Panc1 (cell line): ENCODE data around the gene RNF34. TPM values are rescaled to one million over a fixed set of nuclear protein-coding genes. Genes with fewer than 3 reads are reported as not detected.

Experiments
- ATAC-seq: fragments of 200-7000 bp; cut with Tn5 transposase; 2 replicates; pipeline ENCODE4 v1.9.1; 2020; ENCODE audit warnings: mild to moderate bottlenecking, moderate library complexity
- BruUV-seq: library from RNA; stranded (reverse); fragments of 400-500 nt; replicated peaks from 2 replicates; lab custom pipeline; 2021; lab: Mats Ljungman, UMichigan
- CTCF ChIA-PET: fragments of 300-600 bp; sonication (Branson Sonifier 250); formaldehyde crosslinking; loops from one replicate; lab custom pipeline; 2022; ENCODE audit warnings: antibody characterized with exemption; lab: Charles Lee
- POLR2A ChIA-PET: fragments of 300-600 bp; sonication (Branson Sonifier 250); formaldehyde crosslinking; loops from one replicate; lab custom pipeline; 2022; ENCODE audit warnings: antibody characterized with exemption; lab: Charles Lee
- DNase-seq: peaks from one replicate; pipeline ENCODE4 v3.0.0-alpha.2; 2010; ENCODE audit warnings: low read depth, low spot score
- H3K27ac ChIP-seq: 2 replicates; pipeline ENCODE4 v1.5.1; 2011; ENCODE audit warnings: mild to moderate bottlenecking, low read length, inconsistent platforms
- H3K27me3 ChIP-seq: fragments of 200-500 bp; sonication (Bioruptor generic); 2 replicates; pipeline ENCODE4 v1.6.0; 2014; ENCODE audit warnings: low read length, inconsistent platforms; ENCODE audit not compliant: control insufficient read depth, insufficient read depth
- H3K36me3 ChIP-seq: fragments of 200-500 bp; sonication (Bioruptor generic); 2 replicates; pipeline ENCODE4 v1.5.1; 2014; ENCODE audit warnings: inconsistent platforms, mild to moderate bottlenecking, low read length, moderate library complexity; ENCODE audit not compliant: control insufficient read depth, insufficient read depth
- H3K4me1 ChIP-seq: 2 replicates; pipeline ENCODE4 v1.5.1; 2011; ENCODE audit warnings: inconsistent platforms, mild to moderate bottlenecking, low read length, moderate library complexity; ENCODE audit not compliant: control insufficient read depth, insufficient read depth
- H3K4me3 ChIP-seq, 2 experiments: 2 replicates each; pipeline ENCODE4 v1.5.1; 2011 to 2012; ENCODE audit warnings: low read depth in 2 of 2, low read length in 2 of 2, mild to moderate bottlenecking in 2 of 2, inconsistent platforms in 1 of 2, moderate library complexity in 1 of 2
- H3K9me3 ChIP-seq: fragments of 200-500 bp; sonication (Bioruptor generic); 2 replicates; pipeline ENCODE4 v1.5.1; 2014; ENCODE audit warnings: low read depth, mild to moderate bottlenecking, inconsistent platforms, low read length, moderate library complexity; ENCODE audit not compliant: control insufficient read depth, insufficient read depth
- POLR2AphosphoS5 ChIP-seq: IDR thresholded peaks from 2 replicates; pipeline ENCODE4 v1.6.1; 2012; ENCODE audit warnings: mild to moderate bottlenecking, low read depth, low read length, moderate library complexity
- SIN3A ChIP-seq: IDR thresholded peaks from 2 replicates; pipeline ENCODE4 v1.6.1; 2012; ENCODE audit warnings: low read depth, mild to moderate bottlenecking, low read length, moderate library complexity, borderline replicate concordance; ENCODE audit not compliant: insufficient read depth
- TCF7L2 ChIP-seq: IDR thresholded peaks from 2 replicates; pipeline ENCODE4 v1.6.1; 2011; ENCODE audit warnings: mild to moderate bottlenecking, low read depth, low read length, inconsistent platforms
- in situ Hi-C: cut with HindIII; loops from 2 replicates; pipeline ENCODE4 v1.10.0; 2016; ENCODE audit warnings: low sequenced_read_pairs, low pct_unique_long_range_greater_than_20kb
- intact Hi-C: fragments of 100-400 bp; cut with micrococcal nuclease; formaldehyde crosslinking; loops from one replicate; pipeline ENCODE4 v1.10.0; 2022; ENCODE audit not compliant: unreplicated experiment
- total RNA-seq: library from RNA; stranded (reverse); gene quantifications from one replicate; pipeline ENCODE4 v1.2.1, GENCODE V29; 2021; ENCODE audit not compliant: unreplicated experiment
- TF ChIP-seq, protein P1 (sequence below), 2 experiments: IDR thresholded peaks; 2 replicates each; pipeline ENCODE4 v1.6.1; 2011 to 2012; ENCODE audit warnings: low read depth in 2 of 2, control low read depth in 1 of 2, low read length in 1 of 2, mild to moderate bottlenecking in 1 of 2, moderate library complexity in 1 of 2; ENCODE audit not compliant: insufficient read depth in 1 of 2
- TF ChIP-seq, protein P2 (sequence below): fragments of 450-650 bp; IDR thresholded peaks from 2 replicates; pipeline ENCODE4 v1.5.1; 2017; ENCODE audit warnings: mild to moderate bottlenecking

RNF34 gene
- total RNA-seq, 1 experiment from 2014 or later: 52.4 TPM

- in situ Hi-C loops (no loop called here), intact Hi-C loops (no loop called here)
- CTCF ChIA-PET: interaction anchor here (0.6 to 0.7 kb wide), 2 partner anchors 91 to 204 kb away, joined by 3 read pairs; no protein-coding TSS in a partner anchor
- POLR2A ChIA-PET: no interaction called here
- TF ChIP-seq SIN3A: no peak
- no peak for TF ChIP-seq POLR2AphosphoS5
- Histone ChIP-seq H3K36me3 (no peaks in the 10 kb centered on the region), H3K27me3 (no peaks in the 10 kb centered on the region), H3K9me3 (0 out of 2 replicates have a peak, but pooled peaks cover 3% of the 10 kb centered on the region), H3K4me1 (no peaks in the 10 kb centered on the region), H3K27ac (no peak overlapping the region), H3K4me3 (no peak overlapping the region)
- ATAC-seq (no peak), DNase-seq (no peak)
- no TSS peak for BruUV-seq
Measured at GRCh38 chr12:121436706-121437105, 36.8 kb downstream of the RNF34 start.

- ATAC-seq (no peak), DNase-seq (no peak)
- no peak overlapping the region for H3K27ac ChIP-seq
- no peak overlapping the region for H3K4me3 ChIP-seq
- H3K9me3 ChIP-seq: 0 out of 2 replicates have a peak, but pooled peaks cover 3% of the 10 kb centered on the region
- ChIA-PET POLR2A (no interaction called here), CTCF (interaction anchor here (0.6 kb wide), 1 partner anchor 30 kb away, joined by 4 read pairs; no protein-coding TSS in a partner anchor)
- intact Hi-C loops: no loop called here
- TF ChIP-seq, protein P1, sequence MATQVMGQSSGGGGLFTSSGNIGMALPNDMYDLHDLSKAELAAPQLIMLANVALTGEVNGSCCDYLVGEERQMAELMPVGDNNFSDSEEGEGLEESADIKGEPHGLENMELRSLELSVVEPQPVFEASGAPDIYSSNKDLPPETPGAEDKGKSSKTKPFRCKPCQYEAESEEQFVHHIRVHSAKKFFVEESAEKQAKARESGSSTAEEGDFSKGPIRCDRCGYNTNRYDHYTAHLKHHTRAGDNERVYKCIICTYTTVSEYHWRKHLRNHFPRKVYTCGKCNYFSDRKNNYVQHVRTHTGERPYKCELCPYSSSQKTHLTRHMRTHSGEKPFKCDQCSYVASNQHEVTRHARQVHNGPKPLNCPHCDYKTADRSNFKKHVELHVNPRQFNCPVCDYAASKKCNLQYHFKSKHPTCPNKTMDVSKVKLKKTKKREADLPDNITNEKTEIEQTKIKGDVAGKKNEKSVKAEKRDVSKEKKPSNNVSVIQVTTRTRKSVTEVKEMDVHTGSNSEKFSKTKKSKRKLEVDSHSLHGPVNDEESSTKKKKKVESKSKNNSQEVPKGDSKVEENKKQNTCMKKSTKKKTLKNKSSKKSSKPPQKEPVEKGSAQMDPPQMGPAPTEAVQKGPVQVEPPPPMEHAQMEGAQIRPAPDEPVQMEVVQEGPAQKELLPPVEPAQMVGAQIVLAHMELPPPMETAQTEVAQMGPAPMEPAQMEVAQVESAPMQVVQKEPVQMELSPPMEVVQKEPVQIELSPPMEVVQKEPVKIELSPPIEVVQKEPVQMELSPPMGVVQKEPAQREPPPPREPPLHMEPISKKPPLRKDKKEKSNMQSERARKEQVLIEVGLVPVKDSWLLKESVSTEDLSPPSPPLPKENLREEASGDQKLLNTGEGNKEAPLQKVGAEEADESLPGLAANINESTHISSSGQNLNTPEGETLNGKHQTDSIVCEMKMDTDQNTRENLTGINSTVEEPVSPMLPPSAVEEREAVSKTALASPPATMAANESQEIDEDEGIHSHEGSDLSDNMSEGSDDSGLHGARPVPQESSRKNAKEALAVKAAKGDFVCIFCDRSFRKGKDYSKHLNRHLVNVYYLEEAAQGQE (IDR thresholded peaks at IDR 0.05; ENCODE audit: insufficient read depth in 1 of 2, low read depth in 2 of 2, low read length in 1 of 2): no peak
- TF ChIP-seq TCF7L2: no peak
- BruUV-seq: no TSS peak
- H3K36me3 ChIP-seq: no peaks in the 10 kb centered on the region; the same call in 1 of the 2 replicates
- no peaks in the 10 kb centered on the region for H3K27me3 ChIP-seq
- H3K4me1 ChIP-seq: peaks cover 4% of the 10 kb centered on the region; the same call in 1 of the 2 replicates
- in situ Hi-C loops: no loop called here
Measured at GRCh38 chr12:121438905-121439304, 39.0 kb downstream of the RNF34 start.

GRCh38 chr12:121439715-121440114 is 39.8 kb downstream of the RNF34 start:
- in situ Hi-C loops (no loop called here), intact Hi-C loops (loop anchor here (5.0 kb wide), 1 partner anchor 107 kb away; no protein-coding TSS in a partner anchor)
- Histone ChIP-seq H3K4me3 (no peak overlapping the region), H3K9me3 (0 out of 2 replicates have a peak, but pooled peaks cover 3% of the 10 kb centered on the region), H3K36me3 (no peaks in the 10 kb centered on the region; the same call in 1 of the 2 replicates), H3K27me3 (no peaks in the 10 kb centered on the region), H3K27ac (no peak overlapping the region), H3K4me1 (peaks cover 4% of the 10 kb centered on the region; the same call in 1 of the 2 replicates)
- BruUV-seq: no TSS peak
- CTCF ChIA-PET: no interaction called here
- no peak for TF ChIP-seq TCF7L2
- no peak for TF ChIP-seq POLR2AphosphoS5
- TF ChIP-seq SIN3A: no peak
- TF ChIP-seq, protein P2, sequence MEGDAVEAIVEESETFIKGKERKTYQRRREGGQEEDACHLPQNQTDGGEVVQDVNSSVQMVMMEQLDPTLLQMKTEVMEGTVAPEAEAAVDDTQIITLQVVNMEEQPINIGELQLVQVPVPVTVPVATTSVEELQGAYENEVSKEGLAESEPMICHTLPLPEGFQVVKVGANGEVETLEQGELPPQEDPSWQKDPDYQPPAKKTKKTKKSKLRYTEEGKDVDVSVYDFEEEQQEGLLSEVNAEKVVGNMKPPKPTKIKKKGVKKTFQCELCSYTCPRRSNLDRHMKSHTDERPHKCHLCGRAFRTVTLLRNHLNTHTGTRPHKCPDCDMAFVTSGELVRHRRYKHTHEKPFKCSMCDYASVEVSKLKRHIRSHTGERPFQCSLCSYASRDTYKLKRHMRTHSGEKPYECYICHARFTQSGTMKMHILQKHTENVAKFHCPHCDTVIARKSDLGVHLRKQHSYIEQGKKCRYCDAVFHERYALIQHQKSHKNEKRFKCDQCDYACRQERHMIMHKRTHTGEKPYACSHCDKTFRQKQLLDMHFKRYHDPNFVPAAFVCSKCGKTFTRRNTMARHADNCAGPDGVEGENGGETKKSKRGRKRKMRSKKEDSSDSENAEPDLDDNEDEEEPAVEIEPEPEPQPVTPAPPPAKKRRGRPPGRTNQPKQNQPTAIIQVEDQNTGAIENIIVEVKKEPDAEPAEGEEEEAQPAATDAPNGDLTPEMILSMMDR: no peak
- TF ChIP-seq, protein P1 (IDR thresholded peaks at IDR 0.05; ENCODE audit: insufficient read depth in 1 of 2, low read depth in 2 of 2, low read length in 1 of 2): no peak
- DNase-seq: no peak
- POLR2A ChIA-PET: no interaction called here
- no peak for ATAC-seq
